Tibial nerve (tissue), 4 donors: ENCODE measurements around the gene SLC38A9. TPM values are rescaled to one million over a fixed set of nuclear protein-coding genes. Genes with fewer than 3 reads are reported as not detected.

Experiments
- DNase-seq, 2 donors: peaks; one replicate each; pipeline ENCODE4 v3.0.0-alpha.2; 2019; ENCODE audit warnings: low spot score in 2 of 2
- H3K27ac ChIP-seq, 4 donors: fragments of 200-600 bp; sonication (generic) in 3 of 4; one replicate each; pipeline ENCODE4 v1.5.1; 2017 to 2019; ENCODE audit warnings: mild to moderate bottlenecking in 1 of 4
- H3K27me3 ChIP-seq, 2 donors: fragments of 200-600 bp; sonication (generic) in 1 of 2; one replicate each; pipeline versions ENCODE4 v1.5.1 to v1.6.0; 2017 to 2019
- H3K36me3 ChIP-seq, 3 donors: fragments of 200-600 bp; sonication (generic); one replicate each; pipeline ENCODE4 v1.5.1; 2018 to 2019
- H3K4me1 ChIP-seq, 4 donors: fragments of 200-600 bp; sonication (generic) in 3 of 4; one replicate each; pipeline ENCODE4 v1.5.1; 2017 to 2019
- H3K4me3 ChIP-seq, 4 donors: fragments of 200-600 bp; sonication (generic) in 3 of 4; one replicate each; pipeline ENCODE4 v1.5.1; 2017 to 2019; ENCODE audit warnings: mild to moderate bottlenecking in 1 of 4, moderate library complexity in 1 of 4
- H3K9me3 ChIP-seq, 4 donors: fragments of 200-600 bp; sonication (generic) in 3 of 4; one replicate each; pipeline ENCODE4 v1.5.1; 2017 to 2019
- CTCF ChIP-seq, 5 experiments: fragments of 200-600 bp in 3 of 5; fragments of 450-650 bp in 2 of 5; sonication (generic) in 3 of 5; IDR thresholded peaks; one replicate each; pipeline ENCODE4 v1.5.1; 2016 to 2019; ENCODE audit warnings: antibody characterized with exemption in 5 of 5, mild to moderate bottlenecking in 3 of 5, moderate library complexity in 2 of 5
- EP300 ChIP-seq, 2 donors: sonication (generic); formaldehyde crosslinking; IDR thresholded peaks; one replicate each; pipeline ENCODE4 v1.6.1; 2017; ENCODE audit warnings: antibody characterized with exemption in 2 of 2, mild to moderate bottlenecking in 1 of 2
- POLR2A ChIP-seq, 2 donors: fragments of 450-650 bp; IDR thresholded peaks; one replicate each; pipeline ENCODE4 v1.6.1; 2017; ENCODE audit warnings: antibody characterized with exemption in 2 of 2, mild to moderate bottlenecking in 2 of 2, moderate library complexity in 2 of 2
- WGBS, 2 donors: methylation state at CpG; one replicate each; pipeline ENCODE4 v1.1.5; 2018; 5-methylcytosine and 5-hydroxymethylcytosine counted together
- total RNA-seq, 4 donors: library from RNA; depleted of rRNA; stranded (reverse); fragments of >200 nt; gene quantifications; one replicate each; pipeline ENCODE4 v1.1.0, GENCODE V29; 2016

Gene SLC38A9
- total RNA-seq, 4 donors from 2014 or later = 11.0 to 39.1 (median 23.6) TPM

- no peak overlapping the region for H3K27ac ChIP-seq
Observed at GRCh38 chr5:55645304-55645703, 66.8 kb downstream of the SLC38A9 start.

GRCh38 chr5:55638455-55638854 lies 73.7 kb downstream of the SLC38A9 start:
- no peak for TF ChIP-seq CTCF (IDR thresholded peaks at IDR 0.05)
- no peak for TF ChIP-seq POLR2A (IDR thresholded peaks at IDR 0.05)
- TF ChIP-seq EP300 (IDR thresholded peaks at IDR 0.05) = no peak
- 33 to 37% methylated on average over 4 of the region's 4 CpGs for WGBS, 2 donors
- Histone ChIP-seq H3K4me3 (no peak overlapping the region), H3K4me1 (peaks cover 0 to 52% (median 39%) of the 10 kb centered on the region in 4 donors), H3K27me3 (no peaks in the 10 kb centered on the region), H3K36me3 (peaks cover 0 to 5% (median 4%) of the 10 kb centered on the region in 3 donors), H3K9me3 (no peaks in the 10 kb centered on the region), H3K27ac (peak overlapping the region in 3 of 4 donors; percentile 12 to 46 (median 46))
- no peak for DNase-seq

More at GRCh38 chr5:55645304-55645703, 66.8 kb downstream of the SLC38A9 start:
- Histone ChIP-seq H3K9me3 (no peaks in the 10 kb centered on the region), H3K4me3 (no peak overlapping the region), H3K36me3 (peaks cover 0 to 42% (median 4%) of the 10 kb centered on the region in 3 donors), H3K27me3 (no peaks in the 10 kb centered on the region), H3K4me1 (no peaks in the 10 kb centered on the region)
- TF ChIP-seq EP300 (IDR thresholded peaks at IDR 0.05) (no peak), POLR2A (IDR thresholded peaks at IDR 0.05) (no peak), CTCF (IDR thresholded peaks at IDR 0.05) (no peak)
- DNase-seq = no peak
- 88 to 89% methylated on average over 3 of the region's 3 CpGs for WGBS, 2 donors

GRCh38 chr5:55638051-55638450 lies 74.1 kb downstream of the SLC38A9 start:
- Histone ChIP-seq H3K36me3 (peaks cover 0 to 5% (median 4%) of the 10 kb centered on the region in 3 donors), H3K4me3 (no peak overlapping the region), H3K27me3 (no peaks in the 10 kb centered on the region), H3K4me1 (peaks cover 0 to 56% (median 40%) of the 10 kb centered on the region in 4 donors), H3K9me3 (no peaks in the 10 kb centered on the region), H3K27ac (peak overlapping the region in 3 of 4 donors; percentile 12 to 62 (median 46))
- no peak for DNase-seq
- 82 to 91% methylated on average over 2 of the region's 2 CpGs for WGBS, 2 donors
- TF ChIP-seq EP300 (IDR thresholded peaks at IDR 0.05) (no peak), POLR2A (IDR thresholded peaks at IDR 0.05) (no peak), CTCF (IDR thresholded peaks at IDR 0.05) (no peak)

- TF ChIP-seq CTCF (IDR thresholded peaks at IDR 0.05) (no peak), EP300 (IDR thresholded peaks at IDR 0.05) (peak in 1 of 2 donors; percentile 38)
- Histone ChIP-seq H3K36me3 (peaks cover 0 to 4% (median 0%) of the 10 kb centered on the region in 3 donors), H3K9me3 (no peaks in the 10 kb centered on the region), H3K4me3 (no peak overlapping the region), H3K27me3 (no peaks in the 10 kb centered on the region), H3K4me1 (peaks cover 0 to 58% (median 40%) of the 10 kb centered on the region in 4 donors), H3K27ac (peak overlapping the region; percentile 20 to 70 (median 55))
- DNase-seq = peak in 1 of 2 donors; percentile 68
- WGBS, 2 donors = 3 to 27% methylated on average over 3 of the region's 3 CpGs
Observed at GRCh38 chr5:55636683-55637082, 75.4 kb downstream of the SLC38A9 start.

GRCh38 chr5:55636177-55636576 lies 75.9 kb downstream of the SLC38A9 start:
- Histone ChIP-seq H3K36me3 (no peaks in the 10 kb centered on the region), H3K4me1 (peaks cover 0 to 58% (median 40%) of the 10 kb centered on the region in 4 donors), H3K27me3 (no peaks in the 10 kb centered on the region), H3K9me3 (no peaks in the 10 kb centered on the region), H3K4me3 (no peak overlapping the region), H3K27ac (peak overlapping the region; percentile 36 to 70 (median 55))
- 30 to 40% methylated on average over 2 of the region's 2 CpGs for WGBS, 2 donors
- no peak for TF ChIP-seq POLR2A (IDR thresholded peaks at IDR 0.05)
- no peak for DNase-seq
